OCI-LY7 (cell line): ENCODE measurements around the gene AREG. TPM values are rescaled to one million over a fixed set of nuclear protein-coding genes. Genes with fewer than 3 reads are reported as not detected.

Experiments used
- BruUV-seq: library from RNA; stranded (reverse); fragments of 400-500 nt; replicated peaks from 2 replicates; lab custom pipeline; 2021; lab: Mats Ljungman, UMichigan
- CTCF ChIA-PET: fragments of 300-600 bp; sonication (Branson Sonifier 250); formaldehyde crosslinking; loops from one replicate; lab custom pipeline; 2022; ENCODE audit warnings: antibody characterized with exemption; ENCODE audit not compliant: unreplicated experiment; lab: Charles Lee
- POLR2A ChIA-PET: fragments of 300-600 bp; sonication (Branson Sonifier 250); formaldehyde crosslinking; loops from one replicate; lab custom pipeline; 2022; ENCODE audit warnings: antibody characterized with exemption; lab: Charles Lee
- DNase-seq: peaks from one replicate; pipeline ENCODE4 v3.0.0-alpha.2; 2015; ENCODE audit warnings: low spot score
- H2AFZ ChIP-seq: fragments of 200-600 bp; sonication (generic), shearing (Covaris generic); 2 replicates; pipeline ENCODE4 v1.6.1; 2014; ENCODE audit warnings: mild to moderate bottlenecking, antibody characterized with exemption, low read length, moderate library complexity
- H3K27ac ChIP-seq: fragments of 200-600 bp; sonication (generic); 2 replicates; pipeline ENCODE4 v1.5.1; 2014; ENCODE audit warnings: mixed run types, low read depth, mild to moderate bottlenecking, moderate library complexity, low read length, inconsistent platforms; ENCODE audit not compliant: poor library complexity, severe bottlenecking
- H3K36me3 ChIP-seq: fragments of 200-600 bp; sonication (generic); 2 replicates; pipeline ENCODE4 v1.6.1; 2014; ENCODE audit warnings: mild to moderate bottlenecking, antibody characterized with exemption, low read length, moderate library complexity, mixed read lengths; ENCODE audit not compliant: insufficient read depth
- H3K4me1 ChIP-seq: fragments of 200-600 bp; sonication (generic); 2 replicates; pipeline ENCODE4 v1.5.1; 2014; ENCODE audit warnings: mild to moderate bottlenecking, low read length; ENCODE audit not compliant: insufficient read depth, poor library complexity, severe bottlenecking
- H3K4me2 ChIP-seq: fragments of 200-600 bp; sonication (generic); 2 replicates; pipeline ENCODE4 v1.6.1; 2014; ENCODE audit warnings: mild to moderate bottlenecking, low read length
- H3K4me3 ChIP-seq: fragments of 200-600 bp; sonication (generic); 2 replicates; pipeline ENCODE4 v1.5.1; 2014; ENCODE audit warnings: mild to moderate bottlenecking, low read depth, low read length; ENCODE audit not compliant: poor library complexity, severe bottlenecking
- H3K79me2 ChIP-seq: fragments of 200-600 bp; sonication (generic); 2 replicates; pipeline ENCODE4 v1.6.1; 2016; ENCODE audit warnings: low read depth, mild to moderate bottlenecking, low read length, moderate library complexity, mixed read lengths; ENCODE audit not compliant: insufficient read depth
- H3K9me2 ChIP-seq: fragments of 200-600 bp; sonication (generic); 2 replicates; pipeline ENCODE4 v1.6.1; 2016; ENCODE audit warnings: mild to moderate bottlenecking, low read length, mixed read lengths; ENCODE audit not compliant: insufficient read depth
- H3K9me3 ChIP-seq: fragments of 200-600 bp; sonication (generic); 2 replicates; pipeline ENCODE4 v1.6.1; 2014; ENCODE audit warnings: mild to moderate bottlenecking, mixed run types, low read length, mixed read lengths
- H4K20me1 ChIP-seq: fragments of 200-600 bp; sonication (generic); 2 replicates; pipeline ENCODE4 v1.6.1; 2014; ENCODE audit warnings: mild to moderate bottlenecking, antibody characterized with exemption, low read length, moderate library complexity, mixed read lengths; ENCODE audit not compliant: insufficient read depth
- CTCF ChIP-seq: fragments of 200-600 bp; sonication (generic); conservative IDR thresholded peaks from 2 replicates; pipeline ENCODE4 v1.5.1; 2014; ENCODE audit warnings: mild to moderate bottlenecking, antibody characterized with exemption, low read length, moderate library complexity, mixed read lengths
- EZH2phosphoT487 ChIP-seq: fragments of 200-600 bp; sonication (generic); IDR thresholded peaks from 2 replicates; pipeline ENCODE4 v1.6.1; 2018; ENCODE audit warnings: low read depth, borderline replicate concordance, mild to moderate bottlenecking, mixed run types, antibody characterized with exemption, low read length, moderate library complexity, mixed read lengths
- intact Hi-C: fragments of 100-400 bp; cut with micrococcal nuclease; formaldehyde crosslinking; loops from one replicate; pipeline ENCODE4 v1.10.0; 2022; ENCODE audit not compliant: unreplicated experiment
- total RNA-seq, 2 experiments: library from RNA; depleted of rRNA in 1 of 2; stranded (reverse); fragments of >200 nt in 1 of 2; shearing (Covaris generic) in 1 of 2; gene quantifications; 2 replicates each; pipeline ENCODE4 v1.2.3, GENCODE V29; 2014 to 2022

The AREG gene
- total RNA-seq, 2 experiments from 2014 or later: not detected

GRCh38 chr4:74504212-74504611 is 59.3 kb downstream of the AREG start:
- Histone ChIP-seq H3K36me3 (no peaks in the 10 kb centered on the region), H3K9me3 (no peaks in the 10 kb centered on the region), H4K20me1 (no peaks in the 10 kb centered on the region), H3K4me3 (no peak overlapping the region), H3K9me2 (no peaks in the 10 kb centered on the region), H2AFZ (no peak overlapping the region), H3K4me1 (no peaks in the 10 kb centered on the region), H3K79me2 (no peaks in the 10 kb centered on the region), H3K27ac (no peak overlapping the region), H3K4me2 (no peak overlapping the region)
- CTCF ChIA-PET: no interaction called here
- POLR2A ChIA-PET: no interaction called here
- TF ChIP-seq CTCF (no peak), EZH2phosphoT487 (no peak)
- BruUV-seq: no TSS peak
- no peak for DNase-seq
- intact Hi-C loops: loop anchor here (2.0 kb wide), 1 partner anchor 75 kb away; no protein-coding TSS in a partner anchor

Other genes with a start within 250 kb of the AREG start
- gene EPGN, start 136.7 kb upstream of the AREG start, total RNA-seq (2014; rRNA removed; shearing (Covaris generic)): 0.72 TPM in 1 of 2 replicates, not detected in the other
- not detected in 2 replicates for gene EPGN, start 136.7 kb upstream of the AREG start, total RNA-seq (2022)
- not detected in 2 replicates for gene EREG, start 80.0 kb upstream of the AREG start, total RNA-seq (2014; rRNA removed; shearing (Covaris generic))
- gene EREG, start 80.0 kb upstream of the AREG start, total RNA-seq (2022): not detected in 2 replicates